Measurements from ENCODE around the gene CCL22.

- no peak for TF ChIP-seq CTCF (IDR thresholded peaks at IDR 0.05; ENCODE audit: poor library complexity, severe bottlenecking)
- no peak for TF ChIP-seq MXI1 (conservative IDR thresholded peaks at IDR 0.05; ENCODE audit: poor library complexity, severe bottlenecking)
- no peak for TF ChIP-seq POLR2AphosphoS5 (IDR thresholded peaks at IDR 0.05)
- no peak for TF ChIP-seq EZH2 (IDR thresholded peaks at IDR 0.05; ENCODE audit: borderline replicate concordance, insufficient read depth, low read length, poor library complexity, severe bottlenecking)
- no peak for TF ChIP-seq REST (IDR thresholded peaks at IDR 0.05; ENCODE audit: borderline replicate concordance)
- TF ChIP-seq EP300 (conservative IDR thresholded peaks at IDR 0.05; ENCODE audit: poor library complexity, severe bottlenecking), result no peak
- TF ChIP-seq RAD21 (conservative IDR thresholded peaks at IDR 0.05), result no peak
These were observed 32.2 kb downstream of the CCL22 start for GRCh38 chr16:57390636-57391295.
